Keratinocyte (primary cell): ENCODE results near the gene FOXP4. TPM values are rescaled to one million over a fixed set of nuclear protein-coding genes. Genes with fewer than 3 reads are reported as not detected.

ENCODE experiments used
- DNase-seq: peaks from one replicate; pipeline ENCODE4 v3.0.0-alpha.2; 2011; ENCODE audit warnings: low read depth, missing footprints, low spot score
- FAIRE-seq: peaks from 2 replicates; lab custom pipeline; 2011; peaks lifted over from hg19 to GRCh38; lab: Jason Lieb, UNC
- H2AFZ ChIP-seq: 2 replicates; pipeline ENCODE4 v1.6.0; 2012; ENCODE audit warnings: low read length, control low read depth, inconsistent platforms; ENCODE audit not compliant: control insufficient read depth
- H3K27ac ChIP-seq: 2 replicates; pipeline ENCODE4 v1.5.1; 2011; ENCODE audit warnings: low read length; ENCODE audit not compliant: control insufficient read depth, insufficient read depth
- H3K27me3 ChIP-seq: 3 replicates; pipeline ENCODE4 v1.6.0; 2011; ENCODE audit warnings: low read length; ENCODE audit not compliant: control insufficient read depth, insufficient read depth; ENCODE audit errors: extremely low read depth
- H3K36me3 ChIP-seq, 2 experiments: 2 replicates in 1 of 2; 3 replicates in 1 of 2; pipeline ENCODE4 v1.5.1; 2011; ENCODE audit warnings: low read length in 2 of 2, mild to moderate bottlenecking in 1 of 2; ENCODE audit not compliant: control insufficient read depth in 2 of 2, insufficient read depth in 2 of 2; ENCODE audit errors: extremely low read depth in 1 of 2
- H3K4me1 ChIP-seq: 3 replicates; pipeline ENCODE4 v1.5.1; 2011; ENCODE audit warnings: low read length; ENCODE audit not compliant: control insufficient read depth, insufficient read depth; ENCODE audit errors: extremely low read depth
- H3K4me2 ChIP-seq: 3 replicates; pipeline ENCODE4 v1.6.0; 2011; ENCODE audit warnings: low read depth, low read length; ENCODE audit not compliant: control insufficient read depth, insufficient read depth; ENCODE audit errors: extremely low read depth
- H3K4me3 ChIP-seq, 3 experiments: fragments of 200-600 bp in 1 of 3; sonication (generic) in 1 of 3; 2 replicates in 2 of 3; 3 replicates in 1 of 3; pipeline ENCODE4 v1.5.1; 2011 to 2016; ENCODE audit warnings: low read length in 3 of 3, mild to moderate bottlenecking in 3 of 3, control low read depth in 2 of 3, inconsistent platforms in 1 of 3, low read depth in 1 of 3, mixed read lengths in 1 of 3, mixed run types in 1 of 3, moderate library complexity in 1 of 3; ENCODE audit not compliant: control insufficient read depth in 2 of 3, insufficient read depth in 2 of 3; ENCODE audit errors: extremely low read depth in 1 of 3
- H3K79me2 ChIP-seq: 2 replicates; pipeline ENCODE4 v1.6.0; 2012; ENCODE audit warnings: low read length; ENCODE audit not compliant: control insufficient read depth, insufficient read depth
- H3K9ac ChIP-seq: 3 replicates; pipeline ENCODE4 v1.6.0; 2011; ENCODE audit warnings: low read length; ENCODE audit not compliant: control insufficient read depth, insufficient read depth; ENCODE audit errors: extremely low read depth
- H3K9me1 ChIP-seq: 3 replicates; pipeline ENCODE4 v1.6.0; 2011; ENCODE audit warnings: low read length; ENCODE audit not compliant: control insufficient read depth, insufficient read depth; ENCODE audit errors: extremely low read depth
- H3K9me3 ChIP-seq: 2 replicates; pipeline ENCODE4 v1.5.1; 2012; ENCODE audit warnings: low read depth, low read length; ENCODE audit not compliant: control insufficient read depth
- H4K20me1 ChIP-seq: 3 replicates; pipeline ENCODE4 v1.6.0; 2011; ENCODE audit warnings: low read length; ENCODE audit not compliant: control insufficient read depth, insufficient read depth; ENCODE audit errors: extremely low read depth
- EZH2 ChIP-seq: IDR thresholded peaks from one replicate; pipeline ENCODE4 v1.6.1; 2012; ENCODE audit warnings: inconsistent platforms, mild to moderate bottlenecking, low read length, moderate library complexity
- dilution Hi-C: fragments of 300-500 bp; cut with MboI; formaldehyde crosslinking; loops from one replicate; pipeline ENCODE4 v1.7.0; 2020; ENCODE audit warnings: low sequenced_read_pairs; ENCODE audit not compliant: extremely low pct_ligation_motif_present
- polyA plus RNA-seq, 5 experiments: library from polyadenylated mRNA; depleted of rRNA in 3 of 5; stranded (reverse) in 3 of 5; stranded (forward) in 1 of 5; unstranded in 1 of 5; fragments of >200 nt; gene quantifications; 1 replicate in 1 of 5; 2 replicates in 3 of 5; 3 replicates in 1 of 5; pipeline versions ENCODE4 v1.2.1 to v1.2.3, GENCODE V29; 2011 to 2012; ENCODE audit warnings: missing spikeins in 2 of 5, low read depth in 1 of 5, low replicate concordance in 1 of 5
- TF ChIP-seq, protein P1 (sequence below), 3 experiments: IDR thresholded peaks in 1 of 3; conservative IDR thresholded peaks in 1 of 3; optimal IDR thresholded peaks in 1 of 3; 2 replicates in 2 of 3; 3 replicates in 1 of 3; pipeline versions ENCODE3 to v1.5.1; 2011; ENCODE audit warnings: low read length in 3 of 3, mild to moderate bottlenecking in 3 of 3, moderate library complexity in 2 of 3, control low read depth in 1 of 3, inconsistent platforms in 1 of 3; ENCODE audit not compliant: insufficient read depth in 2 of 3; ENCODE audit errors: extremely low read depth in 1 of 3

The FOXP4 gene
- polyA plus RNA-seq, 1 donor (not counting 4 experiments of a cell fraction or from before 2014, with no cell fraction given), result 1.1 TPM

DNA sequence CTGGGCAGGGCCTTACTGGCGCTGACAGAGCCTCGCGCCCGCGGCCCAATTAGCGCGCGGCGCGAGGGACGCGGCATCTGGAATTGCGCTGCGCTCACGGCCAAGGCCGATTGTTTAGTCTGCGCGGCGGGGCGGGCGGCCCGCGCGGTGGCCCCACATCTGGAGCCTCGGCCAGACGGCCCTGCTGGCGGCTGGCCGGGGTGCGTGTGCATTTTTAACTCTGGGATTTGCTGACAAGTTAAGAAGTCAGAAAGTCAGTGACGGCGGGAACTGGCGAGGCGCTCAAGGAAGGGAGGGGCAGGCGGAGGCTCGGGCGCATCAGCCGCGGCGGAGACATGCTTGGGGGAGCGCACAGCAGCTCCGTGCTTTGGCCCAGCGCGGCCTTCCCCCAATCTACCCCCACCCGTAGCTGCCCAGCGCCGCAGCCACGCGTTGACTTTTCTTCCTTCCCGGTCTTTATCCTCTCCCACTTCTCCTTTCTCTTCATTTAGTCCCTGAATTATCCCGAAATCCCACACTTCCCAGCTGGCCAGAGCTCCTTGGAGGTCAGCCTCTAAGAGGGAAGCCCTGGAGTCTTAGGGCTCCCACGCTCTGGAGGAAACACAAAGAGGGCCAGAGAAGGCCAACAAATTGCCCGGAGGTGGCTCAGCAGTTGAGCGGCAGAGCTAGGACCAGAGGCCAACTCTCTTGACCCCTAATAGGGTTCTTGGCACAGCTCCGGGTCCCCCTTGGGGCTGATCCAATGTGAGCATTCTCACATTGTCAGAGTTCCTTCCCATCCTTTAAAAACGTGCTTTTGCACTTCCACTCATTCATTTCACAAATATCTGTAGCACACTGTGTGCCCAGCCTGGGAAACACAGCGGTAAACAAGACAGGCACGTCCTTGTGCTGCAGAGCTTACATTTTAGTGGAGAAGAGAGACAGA lies 40.8 kb upstream of the FOXP4 start:
- H3K4me3 ChIP-seq, result peak overlapping the region; percentile 5 to 57 (median 37)
- H3K36me3 ChIP-seq, result no peaks in the 10 kb centered on the region
- no peak overlapping the region for H3K27ac ChIP-seq
- peak overlapping the region; percentile 64 for H3K4me2 ChIP-seq
- peaks cover 52% of the 10 kb centered on the region for H3K27me3 ChIP-seq
- H3K4me1 ChIP-seq, result peaks cover 13% of the 10 kb centered on the region
- no peak for FAIRE-seq
- no peaks in the 10 kb centered on the region for H3K9me1 ChIP-seq
- dilution Hi-C loops, result no loop called here
- no peak for DNase-seq
- no peak overlapping the region for H2AFZ ChIP-seq
- H3K9ac ChIP-seq, result no peak overlapping the region
- TF ChIP-seq EZH2, result peak; percentile 69
- TF ChIP-seq, protein P1, sequence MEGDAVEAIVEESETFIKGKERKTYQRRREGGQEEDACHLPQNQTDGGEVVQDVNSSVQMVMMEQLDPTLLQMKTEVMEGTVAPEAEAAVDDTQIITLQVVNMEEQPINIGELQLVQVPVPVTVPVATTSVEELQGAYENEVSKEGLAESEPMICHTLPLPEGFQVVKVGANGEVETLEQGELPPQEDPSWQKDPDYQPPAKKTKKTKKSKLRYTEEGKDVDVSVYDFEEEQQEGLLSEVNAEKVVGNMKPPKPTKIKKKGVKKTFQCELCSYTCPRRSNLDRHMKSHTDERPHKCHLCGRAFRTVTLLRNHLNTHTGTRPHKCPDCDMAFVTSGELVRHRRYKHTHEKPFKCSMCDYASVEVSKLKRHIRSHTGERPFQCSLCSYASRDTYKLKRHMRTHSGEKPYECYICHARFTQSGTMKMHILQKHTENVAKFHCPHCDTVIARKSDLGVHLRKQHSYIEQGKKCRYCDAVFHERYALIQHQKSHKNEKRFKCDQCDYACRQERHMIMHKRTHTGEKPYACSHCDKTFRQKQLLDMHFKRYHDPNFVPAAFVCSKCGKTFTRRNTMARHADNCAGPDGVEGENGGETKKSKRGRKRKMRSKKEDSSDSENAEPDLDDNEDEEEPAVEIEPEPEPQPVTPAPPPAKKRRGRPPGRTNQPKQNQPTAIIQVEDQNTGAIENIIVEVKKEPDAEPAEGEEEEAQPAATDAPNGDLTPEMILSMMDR (optimal IDR thresholded peaks at IDR 0.05 in 1 of 3, IDR thresholded peaks at IDR 0.05 in 1 of 3, conservative IDR thresholded peaks at IDR 0.05 in 1 of 3; ENCODE audit: extremely low read depth in 1 of 3, insufficient read depth in 2 of 3, low read length in 3 of 3), result no peak
- H3K9me3 ChIP-seq, result no peaks in the 10 kb centered on the region
- H4K20me1 ChIP-seq, result no peaks in the 10 kb centered on the region
- no peaks in the 10 kb centered on the region for H3K79me2 ChIP-seq

DNA sequence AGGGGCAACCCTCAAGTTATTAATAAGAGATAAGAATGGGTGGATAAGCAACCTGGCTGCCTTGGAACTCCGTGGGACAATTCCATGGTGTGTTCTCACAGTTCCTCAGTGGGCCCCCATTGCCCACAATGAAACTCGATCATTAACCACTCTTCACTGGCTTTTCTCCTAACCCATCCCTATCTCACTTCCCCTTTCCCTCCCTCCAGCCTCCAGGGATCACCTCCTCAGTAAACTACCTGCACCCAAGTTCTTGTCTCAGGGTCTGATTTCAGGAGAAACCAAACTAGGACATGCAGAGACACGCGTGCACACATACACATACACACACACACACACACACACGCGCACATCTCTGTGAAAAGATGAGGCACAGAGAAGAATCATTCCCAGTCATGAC lies 37.7 kb upstream of the FOXP4 start:
- no peaks in the 10 kb centered on the region for H3K9me3 ChIP-seq
- H2AFZ ChIP-seq, result no peak overlapping the region
- no peaks in the 10 kb centered on the region for H3K9me1 ChIP-seq
- no peaks in the 10 kb centered on the region for H3K36me3 ChIP-seq
- no peaks in the 10 kb centered on the region for H3K79me2 ChIP-seq
- FAIRE-seq, result no peak
- TF ChIP-seq EZH2, result no peak
- TF ChIP-seq, protein P1 (optimal IDR thresholded peaks at IDR 0.05 in 1 of 3, IDR thresholded peaks at IDR 0.05 in 1 of 3, conservative IDR thresholded peaks at IDR 0.05 in 1 of 3; ENCODE audit: extremely low read depth in 1 of 3, insufficient read depth in 2 of 3, low read length in 3 of 3), result no peak
- no peak overlapping the region for H3K4me2 ChIP-seq
- H3K9ac ChIP-seq, result no peak overlapping the region
- no peak for DNase-seq
- H3K4me1 ChIP-seq, result peaks cover 13% of the 10 kb centered on the region
- H3K27me3 ChIP-seq, result peaks cover 49% of the 10 kb centered on the region
- H3K4me3 ChIP-seq, result no peak overlapping the region
- no peaks in the 10 kb centered on the region for H4K20me1 ChIP-seq
- no peak overlapping the region for H3K27ac ChIP-seq
- dilution Hi-C loops, result no loop called here
